ENCODE results near the gene PDE4A.
"Not testable (repeated sequence)": the region's sequence is repeated elsewhere in the genome, so short reads cannot be mapped to it uniquely, and the experiment has no call there.

Gene PDE4A

DNA sequence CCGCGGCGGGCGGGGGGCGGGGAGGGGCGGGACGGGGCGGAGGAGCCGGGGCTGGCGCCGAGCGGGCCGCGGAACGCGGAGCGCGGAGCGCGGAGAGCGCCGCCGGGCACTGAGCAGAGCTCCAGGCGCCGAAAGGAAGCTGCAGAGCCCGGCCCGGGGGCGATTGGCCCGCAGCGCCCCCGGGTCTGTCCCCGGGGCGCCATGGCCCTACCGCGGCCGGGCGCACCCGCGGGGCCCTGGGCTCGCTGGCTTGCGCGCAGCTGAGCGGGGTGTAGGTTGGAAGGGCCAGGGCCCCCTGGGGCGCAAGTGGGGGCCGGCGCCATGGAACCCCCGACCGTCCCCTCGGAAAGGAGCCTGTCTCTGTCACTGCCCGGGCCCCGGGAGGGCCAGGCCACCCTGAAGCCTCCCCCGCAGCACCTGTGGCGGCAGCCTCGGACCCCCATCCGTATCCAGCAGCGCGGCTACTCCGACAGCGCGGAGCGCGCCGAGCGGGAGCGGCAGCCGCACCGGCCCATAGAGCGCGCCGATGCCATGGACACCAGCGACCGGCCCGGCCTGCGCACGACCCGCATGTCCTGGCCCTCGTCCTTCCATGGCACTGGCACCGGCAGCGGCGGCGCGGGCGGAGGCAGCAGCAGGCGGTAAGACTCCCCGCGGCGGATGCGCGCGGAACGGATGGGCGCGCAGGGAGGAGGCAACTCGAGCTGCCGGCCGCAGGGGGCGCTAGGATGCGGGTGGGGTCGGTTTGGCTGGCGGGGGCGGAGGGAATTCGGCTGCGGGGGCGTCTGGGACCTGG is at the start of gene PDE4A:
Gene PDE4A, plus strand, starts transcription at position 95 of the 796 bp plus-strand sequence. Its CDS starts 227 bp downstream, at position 322.
- Histone ChIP-seq H3K9ac (ENCODE audit: low read depth, low read length) (peak within 1 kb of the TSS; percentile 49; the same call in 1 of the 2 replicates), H3K36me3 (ENCODE audit: insufficient read depth, low read length) (no peaks in the 10 kb centered on the region), H3K9me3 (ENCODE audit: control insufficient read depth, insufficient read depth, low read length) (no peaks in the 10 kb centered on the region), H3K4me1 (ENCODE audit: insufficient read depth, low read length) (peaks cover 10% of the 10 kb centered on the region; the same call in 1 of the 2 replicates)

DNA sequence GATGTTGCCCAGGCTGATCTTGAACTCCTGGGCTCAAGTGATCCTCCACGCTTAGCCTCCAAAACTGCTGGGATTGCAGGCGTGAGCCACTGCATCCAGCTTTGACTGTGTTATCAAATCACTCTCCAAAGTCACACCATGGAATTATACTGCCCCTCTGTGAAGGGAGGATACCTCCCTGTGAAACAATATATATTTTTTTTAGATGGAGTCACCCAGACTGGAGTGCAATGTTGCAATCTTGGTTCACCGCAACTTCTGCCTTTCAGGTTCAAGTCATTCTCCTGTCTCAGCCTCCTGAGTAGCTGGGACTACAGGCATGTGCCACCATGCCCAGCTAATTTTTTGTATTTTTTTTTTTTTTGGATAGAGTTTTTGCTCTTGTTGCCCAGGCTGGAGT is 47.6 kb upstream of the PDE4A start:
- Histone ChIP-seq H3K9ac (ENCODE audit: low read depth, low read length) (no peak overlapping the region), H3K36me3 (ENCODE audit: insufficient read depth, low read length) (peaks cover 2% of the 10 kb centered on the region), H3K4me1 (ENCODE audit: insufficient read depth, low read length) (no peaks in the 10 kb centered on the region), H3K9me3 (ENCODE audit: control insufficient read depth, insufficient read depth, low read length) (no peaks in the 10 kb centered on the region)

DNA sequence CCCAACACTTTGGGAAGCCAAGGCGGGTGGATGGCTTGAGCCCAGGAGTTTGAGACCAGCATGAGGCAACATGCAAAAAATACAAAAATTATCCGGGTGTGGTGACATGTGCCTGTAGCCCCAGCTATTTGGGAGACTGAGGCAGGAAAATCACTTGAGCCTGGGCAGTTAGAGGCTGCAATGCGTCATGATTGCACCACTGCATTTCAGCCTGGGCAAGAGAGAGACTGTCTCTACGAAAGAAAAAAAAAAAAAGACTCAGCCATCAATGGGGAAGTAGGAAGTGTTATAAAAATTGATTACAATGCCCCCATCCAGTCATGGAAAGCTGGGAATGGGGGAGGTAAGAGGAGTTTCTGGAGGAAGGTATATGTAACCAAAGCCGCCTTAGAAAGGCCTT is 45.4 kb upstream of the PDE4A start:
- no peaks in the 10 kb centered on the region for H3K4me1 ChIP-seq (ENCODE audit: insufficient read depth, low read length)

DNA sequence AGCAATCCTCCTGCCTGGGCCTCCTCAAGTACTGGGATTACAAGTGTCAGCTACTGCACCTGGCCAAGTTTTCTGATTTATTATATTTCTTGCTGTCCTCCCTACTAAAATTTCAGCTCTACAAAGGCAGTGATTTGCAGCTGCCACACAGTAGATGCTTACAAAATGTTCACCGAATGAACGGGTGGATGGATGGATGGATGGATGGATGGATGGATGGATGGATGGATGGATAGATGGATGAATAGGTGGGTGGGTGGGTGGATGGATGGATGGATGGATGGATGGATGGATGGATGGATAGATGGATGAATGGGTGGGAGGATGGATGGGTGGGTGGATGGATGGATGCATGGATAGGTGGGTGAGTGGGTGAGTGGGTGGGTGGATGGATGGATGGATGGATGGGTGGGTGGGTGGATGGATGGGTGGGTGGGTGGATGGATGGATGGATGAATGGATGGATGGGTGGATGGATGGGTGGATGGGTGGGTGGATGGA is 43.1 kb upstream of the PDE4A start:
- H3K36me3 ChIP-seq (ENCODE audit: insufficient read depth, low read length); H3K9me3 ChIP-seq (ENCODE audit: control insufficient read depth, insufficient read depth, low read length); H3K9ac ChIP-seq (ENCODE audit: low read depth, low read length); H3K4me1 ChIP-seq (ENCODE audit: insufficient read depth, low read length): not testable (repeated sequence)

More for the DNA sequence above, 45.4 kb upstream of the PDE4A start:
- Histone ChIP-seq H3K9me3 (ENCODE audit: control insufficient read depth, insufficient read depth, low read length) (no peaks in the 10 kb centered on the region), H3K36me3 (ENCODE audit: insufficient read depth, low read length) (no peaks in the 10 kb centered on the region; the same call in 1 of the 2 replicates), H3K9ac (ENCODE audit: low read depth, low read length) (no peak overlapping the region)

- H3K9me3 ChIP-seq (ENCODE audit: control insufficient read depth, insufficient read depth, low read length) = no peaks in the 10 kb centered on the region
- H3K4me1 ChIP-seq (ENCODE audit: insufficient read depth, low read length) = no peaks in the 10 kb centered on the region
- no peak overlapping the region for H3K9ac ChIP-seq (ENCODE audit: low read depth, low read length)
- H3K36me3 ChIP-seq (ENCODE audit: insufficient read depth, low read length) = no peaks in the 10 kb centered on the region; the same call in 1 of the 2 replicates
Observed at GRCh38 chr19:10378124-10378523, 42.2 kb upstream of the PDE4A start.

- Histone ChIP-seq H3K9ac (ENCODE audit: low read depth, low read length) (peak overlapping the region; percentile 82), H3K4me1 (ENCODE audit: insufficient read depth, low read length) (no peaks in the 10 kb centered on the region), H3K9me3 (ENCODE audit: control insufficient read depth, insufficient read depth, low read length) (no peaks in the 10 kb centered on the region), H3K36me3 (ENCODE audit: insufficient read depth, low read length) (no peaks in the 10 kb centered on the region; the same call in 1 of the 2 replicates)
Observed at GRCh38 chr19:10379880-10380312, 40.4 kb upstream of the PDE4A start.

- peak within 1 kb of the TSS; percentile 83 for H3K9ac ChIP-seq (ENCODE audit: low read depth, low read length)
Observed at GRCh38 chr19:10380313-10381102, 39.8 kb upstream of the PDE4A start, which contains the start of gene TYK2. TYK2 (minus strand) TSS chr19:10380572; CDS start chr19:10378406, 2,166 bp downstream.

GRCh38 chr19:10383223-10383499 is 37.2 kb upstream of the PDE4A start:
- not testable (repeated sequence) for H3K9me3 ChIP-seq (ENCODE audit: control insufficient read depth, insufficient read depth, low read length); H3K9ac ChIP-seq (ENCODE audit: low read depth, low read length); H3K36me3 ChIP-seq (ENCODE audit: insufficient read depth, low read length); H3K4me1 ChIP-seq (ENCODE audit: insufficient read depth, low read length)

More at GRCh38 chr19:10380313-10381102, 39.8 kb upstream of the PDE4A start, which contains the start of gene TYK2:
- Histone ChIP-seq H3K4me1 (ENCODE audit: insufficient read depth, low read length) (no peaks in the 10 kb centered on the region), H3K9me3 (ENCODE audit: control insufficient read depth, insufficient read depth, low read length) (no peaks in the 10 kb centered on the region), H3K36me3 (ENCODE audit: insufficient read depth, low read length) (no peaks in the 10 kb centered on the region)

GRCh38 chr19:10384580-10384979 is 35.8 kb upstream of the PDE4A start:
- no peaks in the 10 kb centered on the region for H3K36me3 ChIP-seq (ENCODE audit: insufficient read depth, low read length)
- no peaks in the 10 kb centered on the region for H3K9me3 ChIP-seq (ENCODE audit: control insufficient read depth, insufficient read depth, low read length)
- H3K4me1 ChIP-seq (ENCODE audit: insufficient read depth, low read length) = no peaks in the 10 kb centered on the region
- H3K9ac ChIP-seq (ENCODE audit: low read depth, low read length) = no peak overlapping the region

DNA sequence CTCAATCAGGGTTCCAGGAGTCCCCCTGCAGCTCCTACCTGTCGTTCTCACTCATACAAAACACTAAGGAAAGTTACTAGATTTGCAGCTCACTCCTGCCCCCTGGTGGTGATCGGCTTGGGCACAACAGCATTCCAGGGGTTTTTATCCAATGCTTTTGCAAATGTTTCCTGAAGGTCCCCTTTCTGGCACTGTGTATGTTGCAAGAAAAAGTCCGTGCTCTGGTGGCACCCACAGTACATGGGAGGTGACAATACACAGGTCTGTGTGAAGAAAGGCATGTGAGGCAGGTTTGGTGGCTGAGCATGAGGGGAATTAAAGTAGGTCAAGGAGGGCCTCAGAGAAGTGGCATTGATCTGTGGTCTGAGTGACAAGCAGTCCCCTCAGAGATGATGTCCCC is 31.4 kb upstream of the PDE4A start:
- Histone ChIP-seq H3K4me1 (ENCODE audit: insufficient read depth, low read length) (no peaks in the 10 kb centered on the region), H3K9ac (ENCODE audit: low read depth, low read length) (no peak overlapping the region), H3K36me3 (ENCODE audit: insufficient read depth, low read length) (peaks cover 7% of the 10 kb centered on the region; the same call in 1 of the 2 replicates)

DNA sequence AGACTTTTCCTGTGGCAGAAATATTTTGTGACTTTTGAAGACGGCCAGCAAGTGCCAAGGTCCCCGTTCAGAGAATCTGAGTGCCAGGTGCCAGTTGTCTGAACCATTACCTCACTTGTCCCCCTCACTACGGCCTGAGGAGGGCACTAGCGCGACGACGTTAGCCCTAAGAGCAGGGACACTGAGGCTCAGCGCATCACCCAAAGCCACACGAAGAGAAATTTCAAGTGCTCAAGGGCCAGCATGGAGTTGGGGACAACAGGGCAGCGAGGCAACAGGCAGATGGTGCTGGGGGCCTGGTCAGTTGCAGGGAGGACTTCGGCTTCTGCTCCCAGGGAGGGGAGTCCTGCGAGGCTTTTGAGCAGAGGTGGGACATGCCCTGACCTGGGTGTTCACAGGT is 30.5 kb upstream of the PDE4A start:
- H3K36me3 ChIP-seq (ENCODE audit: insufficient read depth, low read length) = peaks cover 9% of the 10 kb centered on the region

More for the DNA sequence above, 31.4 kb upstream of the PDE4A start:
- H3K9me3 ChIP-seq (ENCODE audit: control insufficient read depth, insufficient read depth, low read length) = no peaks in the 10 kb centered on the region

DNA sequence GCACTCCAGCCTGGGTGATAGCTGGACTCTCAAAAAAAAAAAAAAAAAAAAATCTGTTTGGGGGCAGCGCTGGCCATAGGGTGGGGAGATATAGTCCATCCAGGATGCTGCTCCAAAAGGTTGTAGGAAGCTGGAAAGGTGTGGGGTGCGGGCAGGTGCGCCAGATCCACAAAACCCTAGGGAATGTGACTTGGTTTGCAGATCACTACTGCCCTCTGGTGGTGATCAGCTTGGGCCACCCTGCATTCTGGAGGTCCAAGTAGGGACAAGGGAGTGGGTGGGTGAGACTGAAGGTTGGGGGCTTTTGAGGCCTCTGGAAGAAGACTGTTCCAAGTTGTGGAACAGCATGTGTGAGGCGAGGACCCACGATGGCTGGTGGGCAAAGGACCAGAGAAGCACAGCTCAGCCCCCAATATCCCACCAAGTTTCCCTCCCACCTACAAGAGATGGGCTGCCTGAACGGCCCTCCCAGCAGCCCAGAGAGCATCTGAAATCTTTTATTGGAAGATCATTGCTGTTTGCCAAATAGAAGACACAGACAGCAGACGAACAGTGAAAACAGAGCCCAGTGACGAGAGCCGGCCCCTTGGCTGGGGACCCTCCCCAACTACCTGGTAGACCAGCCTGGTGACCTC is 29.6 kb upstream of the PDE4A start:
- Histone ChIP-seq H3K36me3 (ENCODE audit: insufficient read depth, low read length) (peaks cover 13% of the 10 kb centered on the region), H3K9me3 (ENCODE audit: control insufficient read depth, insufficient read depth, low read length) (no peaks in the 10 kb centered on the region)

More for the DNA sequence above, 30.5 kb upstream of the PDE4A start:
- no peaks in the 10 kb centered on the region for H3K9me3 ChIP-seq (ENCODE audit: control insufficient read depth, insufficient read depth, low read length)
- no peak overlapping the region for H3K9ac ChIP-seq (ENCODE audit: low read depth, low read length)
- no peaks in the 10 kb centered on the region for H3K4me1 ChIP-seq (ENCODE audit: insufficient read depth, low read length)

DNA sequence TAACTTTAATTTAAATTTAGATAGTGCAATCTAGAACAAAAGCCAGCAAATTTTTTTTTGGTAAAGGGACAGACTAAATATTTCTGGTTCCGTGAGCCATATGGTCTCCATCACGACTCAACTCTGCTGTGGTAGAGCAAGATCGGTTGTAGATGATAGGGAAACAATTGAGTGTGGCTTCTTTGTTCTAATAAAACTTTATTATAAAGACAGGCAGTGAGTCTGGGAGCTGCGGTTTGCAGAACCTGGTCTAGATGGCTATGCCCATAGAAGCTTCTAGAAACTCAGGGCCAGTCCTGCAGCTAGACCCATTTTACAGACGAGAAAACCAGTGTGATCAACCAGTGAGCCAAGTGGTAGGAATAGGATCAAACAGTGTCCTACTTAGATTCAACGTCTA is 28.2 kb upstream of the PDE4A start:
- Histone ChIP-seq H3K36me3 (ENCODE audit: insufficient read depth, low read length) (peaks cover 13% of the 10 kb centered on the region), H3K9ac (ENCODE audit: low read depth, low read length) (no peak overlapping the region), H3K9me3 (ENCODE audit: control insufficient read depth, insufficient read depth, low read length) (no peaks in the 10 kb centered on the region), H3K4me1 (ENCODE audit: insufficient read depth, low read length) (no peaks in the 10 kb centered on the region)

More for the DNA sequence above, 29.6 kb upstream of the PDE4A start:
- Histone ChIP-seq H3K4me1 (ENCODE audit: insufficient read depth, low read length) (no peaks in the 10 kb centered on the region), H3K9ac (ENCODE audit: low read depth, low read length) (no peak overlapping the region)

DNA sequence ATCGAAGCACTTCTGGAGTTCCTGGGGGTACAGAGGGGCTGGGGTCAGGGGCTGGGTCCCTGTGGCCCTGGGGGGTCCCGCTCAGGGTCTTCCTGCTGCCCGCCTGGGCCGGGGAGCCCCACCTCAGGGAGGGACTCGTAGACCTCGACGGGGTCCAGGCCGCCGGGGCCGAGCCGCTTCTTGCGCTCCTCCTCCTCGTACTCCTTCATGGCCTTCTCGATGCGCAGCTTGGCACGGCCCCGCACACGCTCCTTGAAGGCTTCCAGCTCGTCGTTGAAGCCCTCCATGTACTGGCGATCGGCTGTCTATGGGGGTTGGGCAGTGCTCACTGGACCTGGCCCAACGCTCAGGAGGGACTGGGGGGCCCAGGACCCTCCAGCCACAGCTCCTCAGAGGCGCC is 27.2 kb upstream of the PDE4A start:
- Histone ChIP-seq H3K36me3 (ENCODE audit: insufficient read depth, low read length) (peaks cover 13% of the 10 kb centered on the region), H3K9me3 (ENCODE audit: control insufficient read depth, insufficient read depth, low read length) (no peaks in the 10 kb centered on the region), H3K9ac (ENCODE audit: low read depth, low read length) (no peak overlapping the region), H3K4me1 (ENCODE audit: insufficient read depth, low read length) (no peaks in the 10 kb centered on the region)

Data from ES-I3 (cell line).